ENCODE data around the gene KIAA1958.

- no peak for TF ChIP-seq CTCF (IDR thresholded peaks at IDR 0.05)
- no peak for TF ChIP-seq EZH2 (IDR thresholded peaks at IDR 0.05; ENCODE audit: borderline replicate concordance, insufficient read depth, low read depth, low read length, poor library complexity, severe bottlenecking)
Measured at GRCh38 chr9:112493393-112494137, 6.9 kb downstream of the KIAA1958 start.
